PC-3 (cell line): Measurements from ENCODE around the gene PHRF1.

Source experiments
- EZH2 ChIP-seq: fragments of 300-600 bp; sonication (generic); IDR thresholded peaks from one replicate; pipeline ENCODE4 v1.6.1; 2017; ENCODE audit warnings: antibody characterized with exemption, mild to moderate bottlenecking, low read length; ENCODE audit not compliant: unreplicated experiment
- EZH2phosphoT487 ChIP-seq: fragments of 300-600 bp; sonication (generic); IDR thresholded peaks from 2 replicates; pipeline ENCODE4 v1.6.1; 2018; ENCODE audit warnings: mild to moderate bottlenecking, antibody characterized with exemption, low read length, borderline replicate concordance
- TF ChIP-seq, protein P1 (sequence below): fragments of 300-600 bp; sonication (generic); conservative IDR thresholded peaks from 2 replicates; pipeline ENCODE4 v1.5.1; 2017; ENCODE audit warnings: antibody characterized with exemption, low read depth, mild to moderate bottlenecking, low read length

DNA sequence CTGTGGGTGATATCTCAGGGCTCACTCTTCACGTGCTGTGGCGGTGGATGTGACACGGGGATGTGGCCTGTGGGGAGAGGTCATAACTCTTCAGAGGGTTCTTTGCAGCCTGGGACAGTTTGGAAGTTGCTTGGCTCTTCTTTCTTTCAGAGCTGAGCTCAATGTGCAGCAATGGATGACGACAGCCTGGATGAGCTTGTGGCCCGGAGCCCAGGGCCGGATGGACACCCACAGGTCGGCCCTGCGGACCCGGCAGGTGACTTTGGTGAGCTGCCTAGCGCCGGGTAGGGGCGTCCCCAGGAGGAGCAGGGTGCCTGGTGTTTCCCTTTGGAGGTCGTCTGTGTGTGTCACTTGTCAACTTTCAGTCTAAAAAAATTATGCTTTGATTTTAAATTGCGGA is 5.1 kb downstream of the PHRF1 start:
- TF ChIP-seq, protein P1, sequence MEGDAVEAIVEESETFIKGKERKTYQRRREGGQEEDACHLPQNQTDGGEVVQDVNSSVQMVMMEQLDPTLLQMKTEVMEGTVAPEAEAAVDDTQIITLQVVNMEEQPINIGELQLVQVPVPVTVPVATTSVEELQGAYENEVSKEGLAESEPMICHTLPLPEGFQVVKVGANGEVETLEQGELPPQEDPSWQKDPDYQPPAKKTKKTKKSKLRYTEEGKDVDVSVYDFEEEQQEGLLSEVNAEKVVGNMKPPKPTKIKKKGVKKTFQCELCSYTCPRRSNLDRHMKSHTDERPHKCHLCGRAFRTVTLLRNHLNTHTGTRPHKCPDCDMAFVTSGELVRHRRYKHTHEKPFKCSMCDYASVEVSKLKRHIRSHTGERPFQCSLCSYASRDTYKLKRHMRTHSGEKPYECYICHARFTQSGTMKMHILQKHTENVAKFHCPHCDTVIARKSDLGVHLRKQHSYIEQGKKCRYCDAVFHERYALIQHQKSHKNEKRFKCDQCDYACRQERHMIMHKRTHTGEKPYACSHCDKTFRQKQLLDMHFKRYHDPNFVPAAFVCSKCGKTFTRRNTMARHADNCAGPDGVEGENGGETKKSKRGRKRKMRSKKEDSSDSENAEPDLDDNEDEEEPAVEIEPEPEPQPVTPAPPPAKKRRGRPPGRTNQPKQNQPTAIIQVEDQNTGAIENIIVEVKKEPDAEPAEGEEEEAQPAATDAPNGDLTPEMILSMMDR = no peak
- TF ChIP-seq EZH2 (no peak), EZH2phosphoT487 (no peak)
